CD14-positive monocyte (primary cell): Measurements from ENCODE around the gene NUTM2E. TPM values are rescaled to one million over a fixed set of nuclear protein-coding genes. Genes with fewer than 3 reads are reported as not detected.
"Not testable (repeated sequence)": the region's sequence is repeated elsewhere in the genome, so short reads cannot be mapped to it uniquely, and the experiment has no call there.

Experiments
- DNase-seq, 3 donors: peaks; one replicate each; pipeline ENCODE4 v3.0.0-alpha.2; 2011 to 2022
- H2AFZ ChIP-seq: 2 replicates; pipeline ENCODE4 v1.6.0; 2012; ENCODE audit warnings: mild to moderate bottlenecking, low read depth, low read length, inconsistent platforms; ENCODE audit not compliant: insufficient read depth, poor library complexity, severe bottlenecking
- H3K27ac ChIP-seq, 2 donors: 1 replicate in 1 of 2; 2 replicates in 1 of 2; pipeline ENCODE4 v1.5.1; 2012 to 2013; ENCODE audit warnings: low read length in 2 of 2, control low read depth in 1 of 2, inconsistent platforms in 1 of 2, low read depth in 1 of 2, mild to moderate bottlenecking in 1 of 2
- H3K27me3 ChIP-seq, 2 donors: one replicate each; pipeline versions ENCODE4 v1.6.0 to v1.6.1; 2011 to 2013; ENCODE audit warnings: low read length in 2 of 2; ENCODE audit not compliant: control insufficient read depth in 2 of 2, insufficient read depth in 2 of 2
- H3K36me3 ChIP-seq, 2 donors: replicated peaks in 1 of 2; 1 replicate in 1 of 2; 2 replicates in 1 of 2; pipeline versions ENCODE4 v1.5.1 to v1.6.1; 2012 to 2013; ENCODE audit warnings: low read length in 2 of 2, control low read depth in 1 of 2, inconsistent platforms in 1 of 2, mild to moderate bottlenecking in 1 of 2; ENCODE audit not compliant: insufficient read depth in 2 of 2, control insufficient read depth in 1 of 2
- H3K4me1 ChIP-seq, 2 donors: 1 replicate in 1 of 2; 2 replicates in 1 of 2; pipeline versions ENCODE4 v1.5.1 to v1.6.1; 2012 to 2013; ENCODE audit warnings: low read length in 2 of 2, control low read depth in 1 of 2, inconsistent platforms in 1 of 2, mild to moderate bottlenecking in 1 of 2, moderate library complexity in 1 of 2; ENCODE audit not compliant: insufficient read depth in 2 of 2, control insufficient read depth in 1 of 2
- H3K4me2 ChIP-seq: replicated peaks from 2 replicates; pipeline ENCODE3; 2012; ENCODE audit warnings: low read length, moderate library complexity, mild to moderate bottlenecking; ENCODE audit not compliant: poor library complexity, severe bottlenecking; ENCODE audit errors: extremely low read depth
- H3K4me3 ChIP-seq, 3 experiments: fragments of 200-600 bp in 1 of 3; sonication (generic) in 1 of 3; replicated peaks in 1 of 3; 1 replicate in 2 of 3; 2 replicates in 1 of 3; pipeline ENCODE4 v1.5.1; 2011 to 2013; ENCODE audit warnings: low read length in 3 of 3, mild to moderate bottlenecking in 3 of 3, control low read depth in 2 of 3, low read depth in 2 of 3, inconsistent platforms in 1 of 3, moderate library complexity in 1 of 3
- H3K79me2 ChIP-seq: 2 replicates; pipeline ENCODE4 v1.6.0; 2012; ENCODE audit warnings: mild to moderate bottlenecking, control low read depth, inconsistent platforms, low read length, moderate library complexity; ENCODE audit not compliant: insufficient read depth
- H3K9ac ChIP-seq: 2 replicates; pipeline ENCODE4 v1.6.0; 2017; ENCODE audit warnings: low read length, mild to moderate bottlenecking; ENCODE audit not compliant: insufficient read depth, poor library complexity, severe bottlenecking
- H3K9me3 ChIP-seq, 2 donors: replicated peaks in 1 of 2; 1 replicate in 1 of 2; 2 replicates in 1 of 2; pipeline versions ENCODE4 v1.5.1 to v1.6.1; 2012 to 2013; ENCODE audit warnings: low read length in 2 of 2, control low read depth in 1 of 2; ENCODE audit not compliant: control insufficient read depth in 1 of 2, insufficient read depth in 1 of 2
- H4K20me1 ChIP-seq: 2 replicates; pipeline ENCODE4 v1.6.0; 2012; ENCODE audit warnings: mild to moderate bottlenecking, low read length, control low read depth, moderate library complexity; ENCODE audit not compliant: insufficient read depth
- H3K27ac Mint-ChIP-seq, 7 donors: one replicate each; pipeline ENCODE4 v1.8.0; 2020; ENCODE audit warnings: mild to moderate bottlenecking in 7 of 7, mixed read lengths in 7 of 7, moderate library complexity in 6 of 7, inconsistent platforms in 2 of 7
- H3K27me3 Mint-ChIP-seq, 3 donors: one replicate each; pipeline ENCODE4 v1.8.0; 2021 to 2022; ENCODE audit warnings: low read depth in 3 of 3, mild to moderate bottlenecking in 3 of 3, mixed read lengths in 3 of 3, moderate library complexity in 3 of 3, inconsistent platforms in 1 of 3
- H3K36me3 Mint-ChIP-seq, 2 donors: one replicate each; pipeline ENCODE4 v1.8.0; 2020; ENCODE audit warnings: mixed read lengths in 2 of 2, inconsistent platforms in 1 of 2, mild to moderate bottlenecking in 1 of 2
- H3K4me1 Mint-ChIP-seq: one replicate; pipeline ENCODE4 v1.8.0; 2020; ENCODE audit warnings: mild to moderate bottlenecking, mixed read lengths
- H3K4me3 Mint-ChIP-seq, 2 donors: one replicate each; pipeline ENCODE4 v1.8.0; 2020; ENCODE audit warnings: mild to moderate bottlenecking in 2 of 2, mixed read lengths in 2 of 2, moderate library complexity in 1 of 2
- H3K9me3 Mint-ChIP-seq, 7 donors: one replicate each; pipeline ENCODE4 v1.8.0; 2020 to 2022; ENCODE audit warnings: mixed read lengths in 7 of 7, mild to moderate bottlenecking in 6 of 7, moderate library complexity in 6 of 7, inconsistent platforms in 2 of 7
- WGBS: methylation state at CpG from one replicate; pipeline ENCODE4 v1.1.5; 2013; ENCODE audit warnings: missing lambda C conversion rate; ENCODE audit not compliant: insufficient coverage; 5-methylcytosine and 5-hydroxymethylcytosine counted together
- intact Hi-C, 2 donors: fragments of 100-400 bp; cut with micrococcal nuclease; formaldehyde crosslinking; loops; one replicate each; pipeline versions ENCODE4 v1.15.0 to v1.15.1; 2023
- polyA minus RNA-seq: library from RNA; depleted of rRNA, polyadenylated mRNA; stranded (reverse); fragments of >200 nt; gene quantifications from 2 replicates; pipeline ENCODE4 v1.2.3, GENCODE V29; 2012
- polyA plus RNA-seq, 3 donors: library from polyadenylated mRNA; depleted of rRNA in 1 of 3; unstranded in 2 of 3; stranded (reverse) in 1 of 3; fragments of 300-500 nt in 2 of 3; fragments of >200 nt in 1 of 3; fragmentation: Illumina TruSeq in 2 of 3; gene quantifications; 1 replicate in 2 of 3; 2 replicates in 1 of 3; pipeline ENCODE4 v1.2.3, GENCODE V29; 2012 to 2021
- total RNA-seq, 12 experiments: library from RNA in 1 of 12; stranded (reverse) in 1 of 12; fragments of 120-200 nt in 1 of 12; gene quantifications; one replicate each; pipeline ENCODE4 v1.2.4 and lab custom pipeline; 2013 to 2026; ENCODE audit warnings: mixed read lengths in 6 of 12, inconsistent platforms in 1 of 12

Gene NUTM2E
- total RNA-seq (2013), result 0.75 TPM
- polyA plus RNA-seq, result under 1 TPM in 1 of 3 donors, not detected in 2; 0.20 TPM
- 0.14 and 0.16 TPM in 2 replicates for polyA minus RNA-seq
- 0 to 3.3 (median 0.58) reads per million in 11 experiments for total RNA-seq (lab: John Stamatoyannopoulos, UW)

- Histone ChIP-seq H3K9ac (peak within 1 kb of the TSS; percentile 56), H3K4me2 (peak within 1 kb of the TSS; percentile 46), H3K4me3 (peak within 1 kb of the TSS; percentile 49 to 76 (median 69)), H2AFZ (peak within 1 kb of the TSS; percentile 67), H3K79me2 (peaks cover 20% of the 10 kb centered on the region), H3K27ac (peak within 1 kb of the TSS; percentile 56 to 76)
- intact Hi-C loops, H3K36me3 Mint-ChIP-seq, H3K9me3 ChIP-seq, H3K27me3 Mint-ChIP-seq, H3K4me1 ChIP-seq, H3K9me3 Mint-ChIP-seq, H4K20me1 ChIP-seq, H3K27me3 ChIP-seq, H3K36me3 ChIP-seq: not testable (repeated sequence)
- H3K4me3 Mint-ChIP-seq, result peak within 1 kb of the TSS; percentile 87 to 89
- H3K4me1 Mint-ChIP-seq, result peaks cover 20% of the 10 kb centered on the region
- WGBS, result 0% methylated on average over 23 of the region's 78 CpGs
- peak; percentile 37 to 62 (median 52) for DNase-seq
- H3K27ac Mint-ChIP-seq, result peak within 1 kb of the TSS; percentile 83 to 95 (median 91)
These were observed at the start of gene NUTM2E for GRCh38 chr10:79826496-79827215. NUTM2E (plus strand) TSS chr10:79826739; CDS start chr10:79841741, 15,002 bp downstream.

- H3K4me3 ChIP-seq, intact Hi-C loops, H3K4me1 ChIP-seq, H3K4me1 Mint-ChIP-seq, H3K27me3 Mint-ChIP-seq, H3K36me3 Mint-ChIP-seq, H2AFZ ChIP-seq, H3K4me2 ChIP-seq, H3K27ac ChIP-seq, H3K9me3 ChIP-seq, H3K27ac Mint-ChIP-seq, H3K27me3 ChIP-seq, H3K79me2 ChIP-seq, DNase-seq, H3K9ac ChIP-seq, H4K20me1 ChIP-seq, H3K4me3 Mint-ChIP-seq, H3K9me3 Mint-ChIP-seq, H3K36me3 ChIP-seq: not testable (repeated sequence)
These were observed 48.5 kb upstream of the NUTM2E start for GRCh38 chr10:79777997-79778396.
